Measurements from ENCODE around the gene ZNRF3. TPM values are rescaled to one million over a fixed set of nuclear protein-coding genes. Genes with fewer than 3 reads are reported as not detected.

ZNRF3 gene
- polyA plus RNA-seq, 1 donor from 2014 or later: 2.9 TPM

DNA sequence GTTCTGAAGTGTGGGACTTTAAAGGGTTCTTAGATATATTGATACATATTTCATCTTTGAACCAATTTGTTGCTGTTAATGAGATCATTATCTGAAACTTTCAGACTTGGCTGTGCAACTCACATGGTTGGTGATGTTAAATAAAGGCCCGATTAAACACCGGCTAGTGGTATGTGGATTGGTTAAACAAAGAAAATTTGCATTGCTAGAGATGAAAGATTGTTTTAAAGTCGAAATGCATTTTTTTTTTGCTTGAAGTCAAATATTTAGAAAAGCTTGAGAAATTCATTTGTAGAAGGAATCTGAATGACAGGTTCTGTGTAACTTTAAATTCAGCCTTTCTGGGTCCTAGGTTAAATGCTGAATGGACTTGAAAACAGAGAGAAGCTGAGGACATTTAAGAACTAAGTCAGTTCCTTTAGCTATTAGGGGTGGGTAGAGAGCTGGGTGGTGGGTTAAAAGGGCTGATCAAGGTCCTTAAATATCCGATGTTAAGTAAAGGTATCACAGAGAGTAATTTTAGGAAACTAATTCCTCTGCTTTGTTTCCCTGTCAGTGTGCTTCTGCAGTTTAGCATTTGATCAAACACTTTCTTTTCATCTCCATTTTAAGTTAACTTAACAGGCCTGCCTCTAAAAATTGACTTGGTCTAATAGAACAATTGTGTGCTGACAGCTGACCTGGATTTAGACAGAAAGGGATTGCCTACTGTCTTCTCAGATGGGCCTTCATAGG is 4.5 kb downstream of the ZNRF3 start:
- Histone ChIP-seq H3K4me3 (ENCODE audit: low read length) (no peak overlapping the region), H3K27me3 (ENCODE audit: insufficient read depth, low read depth, low read length) (no peaks in the 10 kb centered on the region), H3K9me2 (ENCODE audit: insufficient read depth, low read length) (no peaks in the 10 kb centered on the region), H3K9ac (ENCODE audit: low read length) (no peak overlapping the region), H3F3A (ENCODE audit: insufficient read depth, low read length, poor library complexity, severe bottlenecking) (no peaks in the 10 kb centered on the region), H3K27ac (ENCODE audit: low read length) (no peak overlapping the region), H2AFZ (ENCODE audit: low read depth, low read length) (no peak overlapping the region), H3K36me3 (ENCODE audit: insufficient read depth, low read length) (no peaks in the 10 kb centered on the region), H3K4me2 (ENCODE audit: low read length) (no peak overlapping the region), H4K20me1 (ENCODE audit: insufficient read depth) (peaks cover 3% of the 10 kb centered on the region), H3K79me2 (replicated peaks; ENCODE audit: insufficient read depth, low read length) (peaks cover 23% of the 10 kb centered on the region), H3K9me3 (ENCODE audit: low read length) (no peaks in the 10 kb centered on the region)
- no peak for TF ChIP-seq TAF1 (IDR thresholded peaks at IDR 0.05; ENCODE audit: low read depth)
- TF ChIP-seq, protein P1, sequence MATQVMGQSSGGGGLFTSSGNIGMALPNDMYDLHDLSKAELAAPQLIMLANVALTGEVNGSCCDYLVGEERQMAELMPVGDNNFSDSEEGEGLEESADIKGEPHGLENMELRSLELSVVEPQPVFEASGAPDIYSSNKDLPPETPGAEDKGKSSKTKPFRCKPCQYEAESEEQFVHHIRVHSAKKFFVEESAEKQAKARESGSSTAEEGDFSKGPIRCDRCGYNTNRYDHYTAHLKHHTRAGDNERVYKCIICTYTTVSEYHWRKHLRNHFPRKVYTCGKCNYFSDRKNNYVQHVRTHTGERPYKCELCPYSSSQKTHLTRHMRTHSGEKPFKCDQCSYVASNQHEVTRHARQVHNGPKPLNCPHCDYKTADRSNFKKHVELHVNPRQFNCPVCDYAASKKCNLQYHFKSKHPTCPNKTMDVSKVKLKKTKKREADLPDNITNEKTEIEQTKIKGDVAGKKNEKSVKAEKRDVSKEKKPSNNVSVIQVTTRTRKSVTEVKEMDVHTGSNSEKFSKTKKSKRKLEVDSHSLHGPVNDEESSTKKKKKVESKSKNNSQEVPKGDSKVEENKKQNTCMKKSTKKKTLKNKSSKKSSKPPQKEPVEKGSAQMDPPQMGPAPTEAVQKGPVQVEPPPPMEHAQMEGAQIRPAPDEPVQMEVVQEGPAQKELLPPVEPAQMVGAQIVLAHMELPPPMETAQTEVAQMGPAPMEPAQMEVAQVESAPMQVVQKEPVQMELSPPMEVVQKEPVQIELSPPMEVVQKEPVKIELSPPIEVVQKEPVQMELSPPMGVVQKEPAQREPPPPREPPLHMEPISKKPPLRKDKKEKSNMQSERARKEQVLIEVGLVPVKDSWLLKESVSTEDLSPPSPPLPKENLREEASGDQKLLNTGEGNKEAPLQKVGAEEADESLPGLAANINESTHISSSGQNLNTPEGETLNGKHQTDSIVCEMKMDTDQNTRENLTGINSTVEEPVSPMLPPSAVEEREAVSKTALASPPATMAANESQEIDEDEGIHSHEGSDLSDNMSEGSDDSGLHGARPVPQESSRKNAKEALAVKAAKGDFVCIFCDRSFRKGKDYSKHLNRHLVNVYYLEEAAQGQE (IDR thresholded peaks at IDR 0.05; ENCODE audit: borderline replicate concordance): no peak
- TF ChIP-seq, protein P2, sequence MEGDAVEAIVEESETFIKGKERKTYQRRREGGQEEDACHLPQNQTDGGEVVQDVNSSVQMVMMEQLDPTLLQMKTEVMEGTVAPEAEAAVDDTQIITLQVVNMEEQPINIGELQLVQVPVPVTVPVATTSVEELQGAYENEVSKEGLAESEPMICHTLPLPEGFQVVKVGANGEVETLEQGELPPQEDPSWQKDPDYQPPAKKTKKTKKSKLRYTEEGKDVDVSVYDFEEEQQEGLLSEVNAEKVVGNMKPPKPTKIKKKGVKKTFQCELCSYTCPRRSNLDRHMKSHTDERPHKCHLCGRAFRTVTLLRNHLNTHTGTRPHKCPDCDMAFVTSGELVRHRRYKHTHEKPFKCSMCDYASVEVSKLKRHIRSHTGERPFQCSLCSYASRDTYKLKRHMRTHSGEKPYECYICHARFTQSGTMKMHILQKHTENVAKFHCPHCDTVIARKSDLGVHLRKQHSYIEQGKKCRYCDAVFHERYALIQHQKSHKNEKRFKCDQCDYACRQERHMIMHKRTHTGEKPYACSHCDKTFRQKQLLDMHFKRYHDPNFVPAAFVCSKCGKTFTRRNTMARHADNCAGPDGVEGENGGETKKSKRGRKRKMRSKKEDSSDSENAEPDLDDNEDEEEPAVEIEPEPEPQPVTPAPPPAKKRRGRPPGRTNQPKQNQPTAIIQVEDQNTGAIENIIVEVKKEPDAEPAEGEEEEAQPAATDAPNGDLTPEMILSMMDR (IDR thresholded peaks at IDR 0.05; ENCODE audit: poor library complexity, severe bottlenecking): no peak
- no peak for TF ChIP-seq EP300 (conservative IDR thresholded peaks at IDR 0.05; ENCODE audit: poor library complexity, severe bottlenecking)
- TF ChIP-seq RAD21 (conservative IDR thresholded peaks at IDR 0.05): no peak
- no peak for TF ChIP-seq SMC3 (conservative IDR thresholded peaks at IDR 0.05; ENCODE audit: poor library complexity)
- no peak for TF ChIP-seq EZH2 (IDR thresholded peaks at IDR 0.05; ENCODE audit: borderline replicate concordance, insufficient read depth, low read length, poor library complexity, severe bottlenecking)
- no peak for TF ChIP-seq POLR2AphosphoS5 (IDR thresholded peaks at IDR 0.05)
- TF ChIP-seq MXI1 (conservative IDR thresholded peaks at IDR 0.05; ENCODE audit: poor library complexity, severe bottlenecking): no peak

DNA sequence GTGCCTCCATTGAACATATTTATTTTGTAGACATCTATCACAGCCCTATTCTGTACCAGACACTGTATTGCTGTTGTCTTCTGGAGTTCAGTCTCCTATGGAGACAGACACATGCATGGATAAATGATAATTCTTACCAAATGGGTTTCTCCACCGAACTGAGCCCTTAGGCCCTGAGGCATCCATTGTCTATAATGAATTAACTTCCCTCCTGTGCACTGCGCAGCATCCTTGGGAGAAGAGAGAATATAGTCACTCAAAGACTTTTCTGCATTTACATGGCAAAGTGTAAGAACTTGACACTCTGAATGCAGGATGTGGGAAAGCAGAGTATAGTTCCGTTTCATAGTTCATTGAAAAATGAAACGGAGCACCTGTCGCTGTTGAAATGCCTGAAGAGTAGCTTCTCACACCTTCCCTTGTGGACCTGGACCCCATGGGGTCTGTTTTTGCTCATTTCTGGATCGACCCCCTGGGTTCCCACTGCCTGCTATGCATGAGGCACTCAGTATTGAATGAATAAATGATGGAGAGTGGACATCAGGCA is 6.2 kb downstream of the ZNRF3 start:
- Histone ChIP-seq H3K9me3 (ENCODE audit: low read length) (no peaks in the 10 kb centered on the region), H3K27ac (ENCODE audit: low read length) (no peak overlapping the region), H2AFZ (ENCODE audit: low read depth, low read length) (no peak overlapping the region), H3K4me3 (ENCODE audit: low read length) (no peak overlapping the region), H3K9ac (ENCODE audit: low read length) (no peak overlapping the region), H3F3A (ENCODE audit: insufficient read depth, low read length, poor library complexity, severe bottlenecking) (no peaks in the 10 kb centered on the region), H3K27me3 (ENCODE audit: insufficient read depth, low read depth, low read length) (no peaks in the 10 kb centered on the region), H3K79me2 (replicated peaks; ENCODE audit: insufficient read depth, low read length) (peaks cover 23% of the 10 kb centered on the region), H3K4me2 (ENCODE audit: low read length) (no peak overlapping the region), H4K20me1 (ENCODE audit: insufficient read depth) (peaks cover 3% of the 10 kb centered on the region), H3K9me2 (ENCODE audit: insufficient read depth, low read length) (no peaks in the 10 kb centered on the region), H3K36me3 (ENCODE audit: insufficient read depth, low read length) (no peaks in the 10 kb centered on the region)
- no peak for TF ChIP-seq EZH2 (IDR thresholded peaks at IDR 0.05; ENCODE audit: borderline replicate concordance, insufficient read depth, low read length, poor library complexity, severe bottlenecking)
- TF ChIP-seq, protein P1 (IDR thresholded peaks at IDR 0.05; ENCODE audit: borderline replicate concordance): no peak
- TF ChIP-seq EP300 (conservative IDR thresholded peaks at IDR 0.05; ENCODE audit: poor library complexity, severe bottlenecking): no peak
- no peak for TF ChIP-seq SMC3 (conservative IDR thresholded peaks at IDR 0.05; ENCODE audit: poor library complexity)
- TF ChIP-seq, protein P2 (IDR thresholded peaks at IDR 0.05; ENCODE audit: poor library complexity, severe bottlenecking): no peak
- TF ChIP-seq MXI1 (conservative IDR thresholded peaks at IDR 0.05; ENCODE audit: poor library complexity, severe bottlenecking): no peak
- TF ChIP-seq TAF1 (IDR thresholded peaks at IDR 0.05; ENCODE audit: low read depth): no peak
- no peak for TF ChIP-seq RAD21 (conservative IDR thresholded peaks at IDR 0.05)
- no peak for TF ChIP-seq POLR2AphosphoS5 (IDR thresholded peaks at IDR 0.05)
